ENCODE measurements around the gene PLXDC2.
"Not testable (repeated sequence)": the region's sequence is repeated elsewhere in the genome, so short reads cannot be mapped to it uniquely, and the experiment has no call there.

Gene PLXDC2

GRCh38 chr10:20029523-20029922 lies 213.3 kb downstream of the PLXDC2 start:
- in situ Hi-C loops (cut with HindIII; ENCODE audit: low sequenced_read_pairs) = no loop called here

- in situ Hi-C loops (cut with HindIII; ENCODE audit: low sequenced_read_pairs) = no loop called here
Measured at GRCh38 chr10:20033476-20033875, 217.2 kb downstream of the PLXDC2 start.

GRCh38 chr10:20034732-20035131 lies 218.5 kb downstream of the PLXDC2 start:
- in situ Hi-C loops (cut with HindIII; ENCODE audit: low sequenced_read_pairs) = no loop called here

GRCh38 chr10:20040012-20040411 lies 223.8 kb downstream of the PLXDC2 start:
- in situ Hi-C loops (cut with HindIII; ENCODE audit: low sequenced_read_pairs) = no loop called here

GRCh38 chr10:20041931-20042330 lies 225.7 kb downstream of the PLXDC2 start:
- in situ Hi-C loops (cut with HindIII; ENCODE audit: low sequenced_read_pairs) = no loop called here

- in situ Hi-C loops (cut with HindIII; ENCODE audit: low sequenced_read_pairs) = not testable (repeated sequence)
Measured at GRCh38 chr10:20045100-20045499, 228.9 kb downstream of the PLXDC2 start.

GRCh38 chr10:20048161-20048560 lies 231.9 kb downstream of the PLXDC2 start:
- in situ Hi-C loops (cut with HindIII; ENCODE audit: low sequenced_read_pairs) = no loop called here

GRCh38 chr10:20058135-20058534 lies 241.9 kb downstream of the PLXDC2 start:
- in situ Hi-C loops (cut with HindIII; ENCODE audit: low sequenced_read_pairs) = no loop called here

GRCh38 chr10:20059084-20059835 lies 243.0 kb downstream of the PLXDC2 start:
- in situ Hi-C loops (cut with HindIII; ENCODE audit: low sequenced_read_pairs) = no loop called here

- in situ Hi-C loops (cut with HindIII; ENCODE audit: low sequenced_read_pairs) = no loop called here
Measured at GRCh38 chr10:20065814-20066213, 249.6 kb downstream of the PLXDC2 start.

- in situ Hi-C loops (cut with HindIII; ENCODE audit: low sequenced_read_pairs) = no loop called here
Measured at GRCh38 chr10:20073167-20073566, 256.9 kb downstream of the PLXDC2 start.

- in situ Hi-C loops (cut with HindIII; ENCODE audit: low sequenced_read_pairs) = no loop called here
Measured at GRCh38 chr10:20075713-20076112, 259.5 kb downstream of the PLXDC2 start.

GRCh38 chr10:20084451-20084850 lies 268.2 kb downstream of the PLXDC2 start:
- in situ Hi-C loops (cut with HindIII; ENCODE audit: low sequenced_read_pairs) = no loop called here

- in situ Hi-C loops (cut with HindIII; ENCODE audit: low sequenced_read_pairs) = no loop called here
Measured at GRCh38 chr10:20085115-20085514, 268.9 kb downstream of the PLXDC2 start.

- in situ Hi-C loops (cut with HindIII; ENCODE audit: low sequenced_read_pairs) = no loop called here
Measured at GRCh38 chr10:20087353-20087752, 271.1 kb downstream of the PLXDC2 start.

- in situ Hi-C loops (cut with HindIII; ENCODE audit: low sequenced_read_pairs) = no loop called here
Measured at GRCh38 chr10:20088061-20088701, 271.9 kb downstream of the PLXDC2 start.

GRCh38 chr10:20089879-20090278 lies 273.6 kb downstream of the PLXDC2 start:
- in situ Hi-C loops (cut with HindIII; ENCODE audit: low sequenced_read_pairs) = no loop called here

- in situ Hi-C loops (cut with HindIII; ENCODE audit: low sequenced_read_pairs) = no loop called here
Measured at GRCh38 chr10:20090831-20091230, 274.6 kb downstream of the PLXDC2 start.

- in situ Hi-C loops (cut with HindIII; ENCODE audit: low sequenced_read_pairs) = no loop called here
Measured at GRCh38 chr10:20091698-20092097, 275.5 kb downstream of the PLXDC2 start.

GRCh38 chr10:20093600-20093999 lies 277.4 kb downstream of the PLXDC2 start:
- in situ Hi-C loops (cut with HindIII; ENCODE audit: low sequenced_read_pairs) = no loop called here

GRCh38 chr10:20094226-20094976 lies 278.2 kb downstream of the PLXDC2 start:
- in situ Hi-C loops (cut with HindIII; ENCODE audit: low sequenced_read_pairs) = no loop called here

- in situ Hi-C loops (cut with HindIII; ENCODE audit: low sequenced_read_pairs) = no loop called here
Measured at GRCh38 chr10:20100171-20100570, 283.9 kb downstream of the PLXDC2 start.
